ENCODE data around the gene AMOT. TPM values are rescaled to one million over a fixed set of nuclear protein-coding genes. Genes with fewer than 3 reads are reported as not detected.
A peak's percentile ranks its signal among the peaks of the same experiment; 100 is the strongest.

AMOT gene
- total and polyA plus RNA-seq, 10 of the 15 experiments (the other 5 are each of a cell fraction or from before 2014, with no cell fraction given) = 0.92 to 14.5 (median 2.9) TPM

DNA sequence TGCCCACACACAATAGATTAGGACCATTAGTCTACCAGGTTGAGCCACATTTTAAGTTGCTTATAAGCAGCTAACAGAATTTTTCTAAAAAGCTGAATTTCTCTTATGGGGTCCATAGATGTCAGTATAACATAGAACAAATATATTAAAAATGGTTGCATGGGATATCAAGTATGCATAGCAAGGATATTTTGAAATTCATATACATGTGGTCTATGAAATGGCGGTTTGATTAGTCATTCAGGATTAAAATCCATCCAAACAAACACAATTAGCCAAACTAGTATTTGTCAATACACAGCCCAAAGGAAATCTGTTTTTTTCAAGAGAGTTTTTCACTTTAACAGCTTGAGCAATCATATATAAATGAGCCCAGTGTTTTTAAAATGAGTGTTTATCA, 33.5 kb upstream of the AMOT start:
- FAIRE-seq = no peak
- SMC1A ChIA-PET (ENCODE audit: uncharacterized antibody, unreplicated experiment) = no interaction called here
- WGBS (ENCODE audit: insufficient coverage, insufficient replicate concordance, low lambda C conversion rate, missing lambda C conversion rate) = 0% methylated on average over 1 of the region's 1 CpG
- TF ChIP-seq, protein P1, sequence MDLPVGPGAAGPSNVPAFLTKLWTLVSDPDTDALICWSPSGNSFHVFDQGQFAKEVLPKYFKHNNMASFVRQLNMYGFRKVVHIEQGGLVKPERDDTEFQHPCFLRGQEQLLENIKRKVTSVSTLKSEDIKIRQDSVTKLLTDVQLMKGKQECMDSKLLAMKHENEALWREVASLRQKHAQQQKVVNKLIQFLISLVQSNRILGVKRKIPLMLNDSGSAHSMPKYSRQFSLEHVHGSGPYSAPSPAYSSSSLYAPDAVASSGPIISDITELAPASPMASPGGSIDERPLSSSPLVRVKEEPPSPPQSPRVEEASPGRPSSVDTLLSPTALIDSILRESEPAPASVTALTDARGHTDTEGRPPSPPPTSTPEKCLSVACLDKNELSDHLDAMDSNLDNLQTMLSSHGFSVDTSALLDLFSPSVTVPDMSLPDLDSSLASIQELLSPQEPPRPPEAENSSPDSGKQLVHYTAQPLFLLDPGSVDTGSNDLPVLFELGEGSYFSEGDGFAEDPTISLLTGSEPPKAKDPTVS (IDR thresholded peaks at IDR 0.05; ENCODE audit: low read depth, low read length) = no peak
- no peak for TF ChIP-seq KDM1A (IDR thresholded peaks at IDR 0.05; ENCODE audit: borderline replicate concordance)
- TF ChIP-seq, protein P2, sequence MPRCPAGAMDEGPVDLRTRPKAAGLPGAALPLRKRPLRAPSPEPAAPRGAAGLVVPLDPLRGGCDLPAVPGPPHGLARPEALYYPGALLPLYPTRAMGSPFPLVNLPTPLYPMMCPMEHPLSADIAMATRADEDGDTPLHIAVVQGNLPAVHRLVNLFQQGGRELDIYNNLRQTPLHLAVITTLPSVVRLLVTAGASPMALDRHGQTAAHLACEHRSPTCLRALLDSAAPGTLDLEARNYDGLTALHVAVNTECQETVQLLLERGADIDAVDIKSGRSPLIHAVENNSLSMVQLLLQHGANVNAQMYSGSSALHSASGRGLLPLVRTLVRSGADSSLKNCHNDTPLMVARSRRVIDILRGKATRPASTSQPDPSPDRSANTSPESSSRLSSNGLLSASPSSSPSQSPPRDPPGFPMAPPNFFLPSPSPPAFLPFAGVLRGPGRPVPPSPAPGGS (IDR thresholded peaks at IDR 0.05; ENCODE audit: borderline replicate concordance, insufficient read depth, low read depth, low read length, poor library complexity, severe bottlenecking) = no peak
- 0 out of 2 replicates have a peak, but pooled peaks have one; percentile 36 for TF ChIP-seq RAD21 (IDR thresholded peaks at IDR 0.05; ENCODE audit: insufficient read depth, low read depth, low read length)
- TF ChIP-seq NBN (IDR thresholded peaks at IDR 0.05) = no peak
- TF ChIP-seq, protein P3, sequence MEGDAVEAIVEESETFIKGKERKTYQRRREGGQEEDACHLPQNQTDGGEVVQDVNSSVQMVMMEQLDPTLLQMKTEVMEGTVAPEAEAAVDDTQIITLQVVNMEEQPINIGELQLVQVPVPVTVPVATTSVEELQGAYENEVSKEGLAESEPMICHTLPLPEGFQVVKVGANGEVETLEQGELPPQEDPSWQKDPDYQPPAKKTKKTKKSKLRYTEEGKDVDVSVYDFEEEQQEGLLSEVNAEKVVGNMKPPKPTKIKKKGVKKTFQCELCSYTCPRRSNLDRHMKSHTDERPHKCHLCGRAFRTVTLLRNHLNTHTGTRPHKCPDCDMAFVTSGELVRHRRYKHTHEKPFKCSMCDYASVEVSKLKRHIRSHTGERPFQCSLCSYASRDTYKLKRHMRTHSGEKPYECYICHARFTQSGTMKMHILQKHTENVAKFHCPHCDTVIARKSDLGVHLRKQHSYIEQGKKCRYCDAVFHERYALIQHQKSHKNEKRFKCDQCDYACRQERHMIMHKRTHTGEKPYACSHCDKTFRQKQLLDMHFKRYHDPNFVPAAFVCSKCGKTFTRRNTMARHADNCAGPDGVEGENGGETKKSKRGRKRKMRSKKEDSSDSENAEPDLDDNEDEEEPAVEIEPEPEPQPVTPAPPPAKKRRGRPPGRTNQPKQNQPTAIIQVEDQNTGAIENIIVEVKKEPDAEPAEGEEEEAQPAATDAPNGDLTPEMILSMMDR (IDR thresholded peaks at IDR 0.05 in 2 of 3, conservative IDR thresholded peaks at IDR 0.05 in 1 of 3; ENCODE audit: control insufficient read depth in 2 of 3, extremely low read depth in 1 of 3, insufficient read depth in 1 of 3, low read depth in 3 of 3, low read length in 3 of 3) = peak in 2 of 3 experiments; percentile 23 to 24; a peak in 2 of 6 replicates
- H3K4me2 ChIP-seq (ENCODE audit: control insufficient read depth, insufficient read depth) = no peak overlapping the region
- no peaks in the 10 kb centered on the region for H3K36me3 ChIP-seq (ENCODE audit: control insufficient read depth in 2 of 2, insufficient read depth in 2 of 2, low read length in 1 of 2)
- no peak overlapping the region for H3K4me3 ChIP-seq
- in situ Hi-C loops (cut with MboI) = no loop called here
- no peak overlapping the region for H3K9ac ChIP-seq (ENCODE audit: control insufficient read depth, insufficient read depth, low read length)
- POLR2A ChIA-PET = interaction anchor here (0.6 kb wide), 1 partner anchor 360 kb away, joined by 3 read pairs; no protein-coding TSS in a partner anchor
- no peaks in the 10 kb centered on the region for H3K9me3 ChIP-seq (replicated peaks; ENCODE audit: control insufficient read depth, insufficient read depth, low read length)
- no TSS peak for BruUV-seq (replicated peaks)
- no peak overlapping the region for H3K27ac ChIP-seq (ENCODE audit: control insufficient read depth, insufficient read depth)
- no peaks in the 10 kb centered on the region for H3K79me2 ChIP-seq (ENCODE audit: control insufficient read depth, insufficient read depth, low read length)
- no peaks in the 10 kb centered on the region for H3K27me3 ChIP-seq (replicated peaks in 1 of 2; ENCODE audit: control insufficient read depth in 2 of 2, insufficient read depth in 2 of 2, low read length in 1 of 2)
- no peak overlapping the region for H2AFZ ChIP-seq (ENCODE audit: control insufficient read depth, low read depth, low read length)
- CTCF ChIA-PET = no interaction called here
- 0 out of 2 replicates have a peak, but pooled peaks cover 2% of the 10 kb centered on the region for H3K4me1 ChIP-seq (ENCODE audit: control insufficient read depth, insufficient read depth, low read length)
- RAD21 ChIA-PET (ENCODE audit: unreplicated experiment) = no interaction called here
- peak; percentile 27; the same call in 1 of the 3 replicates for ATAC-seq
- intact Hi-C loops (cut with micrococcal nuclease; ENCODE audit: unreplicated experiment) = no loop called here
- H4K20me1 ChIP-seq (ENCODE audit: control insufficient read depth, insufficient read depth) = no peaks in the 10 kb centered on the region
- no peak for DNase-seq (ENCODE audit: low read depth, low spot score)
